Ovary (tissue), 3 donors: ENCODE measurements around the gene TMEM72.

ENCODE experiments used
- CTCF ChIP-seq, 3 donors: fragments of 450-650 bp in 2 of 3; fragments of 200-600 bp in 1 of 3; IDR thresholded peaks; one replicate each; pipeline versions ENCODE4 v1.5.1 to v1.8.0; 2016 to 2022; ENCODE audit warnings: antibody characterized with exemption in 3 of 3, mild to moderate bottlenecking in 1 of 3
- EP300 ChIP-seq: sonication (generic); formaldehyde crosslinking; IDR thresholded peaks from one replicate; pipeline ENCODE4 v1.6.1; 2017; ENCODE audit warnings: antibody characterized with exemption
- donor health status: DM: no; HTN: no; CAD: no.

GRCh38 chr10:44970812-44971395 lies 59.8 kb downstream of the TMEM72 start:
- TF ChIP-seq CTCF (IDR thresholded peaks at IDR 0.05) = no peak
- TF ChIP-seq EP300 = no peak
